HEK293 (cell line): Measurements from ENCODE around the gene ZNF124.

Source experiments
- CTCF ChIA-PET: fragments of 350-600 bp; formaldehyde crosslinking; extraction: SDS; loops from one replicate; lab custom pipeline; 2021; ENCODE audit warnings: antibody characterized with exemption; lab: Yijun Ruan, JAX
- POLR2A ChIA-PET: fragments of 300-600 bp; formaldehyde crosslinking; extraction: SDS; loops from one replicate; lab custom pipeline; 2020; ENCODE audit warnings: antibody characterized with exemption, inconsistent platforms; lab: Yijun Ruan, JAX
- H3K27ac ChIP-seq: fragments of 200-500 bp; sonication (Bioruptor generic); 2 replicates; pipeline ENCODE4 v1.5.1; 2014; ENCODE audit warnings: low read depth, low read length, control low read depth, inconsistent platforms; ENCODE audit errors: extremely low read depth
- H3K36me3 ChIP-seq, 2 experiments: fragments of 200-500 bp in 1 of 2; sonication (Bioruptor generic) in 1 of 2; 1 replicate in 1 of 2; 2 replicates in 1 of 2; pipeline ENCODE4 v1.5.1; 2014 to 2017; ENCODE audit warnings: inconsistent platforms in 2 of 2, low read length in 2 of 2; ENCODE audit not compliant: control insufficient read depth in 2 of 2, insufficient read depth in 1 of 2
- H3K4me1 ChIP-seq: fragments of 200-500 bp; sonication (Bioruptor generic); 2 replicates; pipeline ENCODE4 v1.5.1; 2014; ENCODE audit warnings: mild to moderate bottlenecking, low read length, inconsistent platforms; ENCODE audit not compliant: control insufficient read depth, insufficient read depth
- H3K4me3 ChIP-seq: 2 replicates; pipeline ENCODE4 v1.5.1; 2011; ENCODE audit warnings: low read depth, mild to moderate bottlenecking, control low read depth, low read length, moderate library complexity
- H3K9me3 ChIP-seq: fragments of 200-500 bp; sonication (Bioruptor generic); 2 replicates; pipeline ENCODE4 v1.5.1; 2014; ENCODE audit warnings: low read depth, low read length, inconsistent platforms; ENCODE audit not compliant: control insufficient read depth, insufficient read depth
- GFI1B ChIP-seq: fragments of 450-650 bp; formaldehyde crosslinking; IDR thresholded peaks from 2 replicates; pipeline ENCODE4 v1.5.1; 2016; ENCODE audit warnings: missing biosample characterization, missing genetic modification characterization
- HOXA7 ChIP-seq: sonication (generic); formaldehyde crosslinking; IDR thresholded peaks from 2 replicates; pipeline ENCODE4 v1.8.1; 2022; ENCODE audit warnings: missing genetic modification reagents, borderline replicate concordance
- KLF16 ChIP-seq: fragments of 450-650 bp; formaldehyde crosslinking; IDR thresholded peaks from 2 replicates; pipeline ENCODE4 v1.5.1; 2017; ENCODE audit warnings: missing biosample characterization, missing genetic modification characterization
- PRDM2 ChIP-seq: fragments of 450-650 bp; formaldehyde crosslinking; IDR thresholded peaks from 2 replicates; pipeline ENCODE4 v1.5.1; 2016; ENCODE audit warnings: missing biosample characterization, missing genetic modification characterization, borderline replicate concordance
- SALL2 ChIP-seq: fragments of 450-650 bp; formaldehyde crosslinking; IDR thresholded peaks from 2 replicates; pipeline ENCODE4 v1.5.0; 2017; ENCODE audit warnings: missing biosample characterization, mild to moderate bottlenecking, missing genetic modification characterization, borderline replicate concordance
- SCRT2 ChIP-seq: fragments of 450-650 bp; formaldehyde crosslinking; IDR thresholded peaks from 2 replicates; pipeline ENCODE4 v1.5.1; 2016; ENCODE audit warnings: missing biosample characterization, missing genetic modification characterization
- ZBTB1 ChIP-seq: fragments of 450-650 bp; formaldehyde crosslinking; IDR thresholded peaks from 2 replicates; pipeline ENCODE4 v1.5.1; 2016; ENCODE audit warnings: missing biosample characterization, missing genetic modification characterization
- ZBTB10 ChIP-seq: fragments of 450-650 bp; formaldehyde crosslinking; IDR thresholded peaks from 2 replicates; pipeline ENCODE4 v1.5.1; 2016; ENCODE audit warnings: missing biosample characterization, missing genetic modification characterization
- ZNF280D ChIP-seq: fragments of 450-650 bp; formaldehyde crosslinking; IDR thresholded peaks from 2 replicates; pipeline ENCODE4 v1.5.1; 2016; ENCODE audit warnings: missing biosample characterization, missing genetic modification characterization
- ZNF350 ChIP-seq: fragments of 450-650 bp; formaldehyde crosslinking; IDR thresholded peaks from 2 replicates; pipeline ENCODE4 v1.5.0; 2017; ENCODE audit warnings: missing biosample characterization, mild to moderate bottlenecking, missing genetic modification characterization
- ZNF571 ChIP-seq: fragments of 450-650 bp; formaldehyde crosslinking; IDR thresholded peaks from 2 replicates; pipeline ENCODE4 v1.5.0; 2017; ENCODE audit warnings: missing biosample characterization, missing genetic modification characterization
- ZNF664 ChIP-seq: fragments of 450-650 bp; formaldehyde crosslinking; IDR thresholded peaks from 2 replicates; pipeline ENCODE4 v1.5.1; 2016; ENCODE audit warnings: missing biosample characterization, missing genetic modification characterization
- ZNF747 ChIP-seq: fragments of 450-650 bp; formaldehyde crosslinking; IDR thresholded peaks from 2 replicates; pipeline ENCODE4 v1.5.1; 2016; ENCODE audit warnings: missing biosample characterization, missing genetic modification characterization
- TF ChIP-seq, protein P1 (sequence below): fragments of 450-650 bp; formaldehyde crosslinking; IDR thresholded peaks from 2 replicates; pipeline ENCODE4 v1.5.1; 2016; ENCODE audit warnings: missing biosample characterization, missing genetic modification characterization

ZNF124 gene

DNA sequence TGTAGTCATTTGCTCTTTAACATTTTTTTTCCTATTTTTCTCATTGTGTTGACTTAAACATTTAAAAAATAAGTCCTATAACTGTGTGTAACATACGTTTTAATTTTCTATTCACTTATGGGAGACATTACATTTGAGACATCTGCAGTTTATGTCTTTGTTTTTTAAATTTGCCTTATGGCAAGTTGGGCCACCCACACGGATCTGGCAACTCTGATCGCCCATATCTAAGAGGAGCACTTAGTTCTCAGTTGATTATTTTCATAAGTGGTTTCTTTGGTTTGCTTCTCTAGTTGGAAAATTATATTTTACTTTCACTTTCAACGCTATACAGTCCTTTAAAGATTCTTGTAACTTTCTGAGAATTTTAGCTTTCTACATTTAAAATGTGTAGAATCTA, 13.8 kb upstream of the ZNF124 start:
- H3K9me3 ChIP-seq = no peaks in the 10 kb centered on the region
- TF ChIP-seq PRDM2 (no peak), ZNF280D (no peak), ZNF747 (tag by site-specific recombination) (no peak), ZNF350 (tag by site-specific recombination) (no peak), ZNF571 (tag by site-specific recombination) (no peak), GFI1B (tag by site-specific recombination) (no peak), SALL2 (tag by site-specific recombination) (no peak), ZBTB10 (tag by site-specific recombination) (no peak), ZNF664 (tag by site-specific recombination) (no peak)
- TF ChIP-seq, protein P1, sequence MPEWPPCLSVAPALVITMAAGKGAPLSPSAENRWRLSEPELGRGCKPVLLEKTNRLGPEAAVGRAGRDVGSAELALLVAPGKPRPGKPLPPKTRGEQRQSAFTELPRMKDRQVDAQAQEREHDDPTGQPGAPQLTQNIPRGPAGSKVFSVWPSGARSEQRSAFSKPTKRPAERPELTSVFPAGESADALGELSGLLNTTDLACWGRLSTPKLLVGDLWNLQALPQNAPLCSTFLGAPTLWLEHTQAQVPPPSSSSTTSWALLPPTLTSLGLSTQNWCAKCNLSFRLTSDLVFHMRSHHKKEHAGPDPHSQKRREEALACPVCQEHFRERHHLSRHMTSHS (tag by site-specific recombination) = no peak
- TF ChIP-seq, all 188 proteins: peak for 0
- Histone ChIP-seq H3K27ac (no peak overlapping the region), H3K36me3 (peaks cover 0 to 9% of the 10 kb centered on the region in 2 experiments; a peak in 1 of 3 replicates), H3K4me3 (no peak overlapping the region), H3K4me1 (no peaks in the 10 kb centered on the region)
- ChIA-PET POLR2A (no interaction called here), CTCF (no interaction called here)

DNA sequence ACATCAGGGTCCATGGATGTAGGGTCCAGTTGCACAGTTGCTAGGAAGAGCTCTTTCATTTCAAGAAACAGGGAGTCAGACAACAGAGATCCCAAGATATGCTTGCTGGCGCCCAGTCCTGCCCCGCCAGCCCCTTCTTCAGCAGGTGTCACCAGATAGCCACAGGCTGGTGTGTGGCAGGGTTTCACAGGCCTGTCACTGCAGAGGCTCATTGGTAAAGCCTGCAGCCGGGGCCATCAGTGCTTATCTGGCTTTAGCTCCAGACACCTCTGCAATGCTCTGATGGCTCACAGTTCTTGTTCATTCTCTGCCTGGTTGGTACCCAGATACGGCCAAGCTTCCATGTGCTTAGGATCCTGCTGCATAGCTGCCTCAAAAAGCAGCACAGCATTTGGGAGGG, 12.4 kb upstream of the ZNF124 start:
- no peak overlapping the region for H3K4me3 ChIP-seq
- POLR2A ChIA-PET = no interaction called here
- TF ChIP-seq KLF16 (tag by site-specific recombination) (no peak), ZBTB1 (tag by site-specific recombination) (no peak), HOXA7 (no peak), SCRT2 (tag by site-specific recombination) (no peak)
- H3K4me1 ChIP-seq = no peaks in the 10 kb centered on the region
- no peak overlapping the region for H3K27ac ChIP-seq
- no peaks in the 10 kb centered on the region for H3K36me3 ChIP-seq
- H3K9me3 ChIP-seq = no peaks in the 10 kb centered on the region
- CTCF ChIA-PET = no interaction called here
